ENCODE results near the gene ARHGEF28.

GRCh38 chr5:73830646-73831045 is 204.7 kb downstream of the ARHGEF28 start:
- TF ChIP-seq NFYB (CRISPR knock-in tag; IDR thresholded peaks at IDR 0.05) = no peak
- TF ChIP-seq POLR2AphosphoS5 (IDR thresholded peaks at IDR 0.05; ENCODE audit: low read depth, low read length) = no peak
- TF ChIP-seq NCOR1 (IDR thresholded peaks at IDR 0.05; ENCODE audit: borderline replicate concordance, low read length) = no peak
- no peak for TF ChIP-seq NR2F2 (IDR thresholded peaks at IDR 0.05; ENCODE audit: borderline replicate concordance, low read depth)
- TF ChIP-seq ZNF549 (CRISPR knock-in tag; IDR thresholded peaks at IDR 0.05) = no peak
- no peak for TF ChIP-seq CTCF (CRISPR knock-in tag; IDR thresholded peaks at IDR 0.05)
- TF ChIP-seq ZNF510 (CRISPR knock-in tag; IDR thresholded peaks at IDR 0.05; ENCODE audit: low read depth) = no peak
- no peak for TF ChIP-seq ELF4 (CRISPR knock-in tag; IDR thresholded peaks at IDR 0.05; ENCODE audit: borderline replicate concordance)
- no peak for TF ChIP-seq SRSF1 (optimal IDR thresholded peaks at IDR 0.05; ENCODE audit: low read depth, low read length)
- TF ChIP-seq MAFK (conservative IDR thresholded peaks at IDR 0.05 in 1 of 2, IDR thresholded peaks at IDR 0.05 in 1 of 2; ENCODE audit: low read length in 2 of 2) = no peak
- no peak for TF ChIP-seq CEBPB (IDR thresholded peaks at IDR 0.05; ENCODE audit: borderline replicate concordance, low read depth, low read length)
- no peak for TF ChIP-seq ZSCAN30 (CRISPR knock-in tag; IDR thresholded peaks at IDR 0.05)
